Upper lobe of left lung (tissue), 4 donors: Measurements from ENCODE around the gene ANO1.

ENCODE experiments used
- EP300 ChIP-seq, 4 donors: sonication (generic); formaldehyde crosslinking; IDR thresholded peaks; one replicate each; pipeline ENCODE4 v1.5.1; 2017; ENCODE audit warnings: antibody characterized with exemption in 4 of 4, control low read depth in 2 of 4
- POLR2AphosphoS5 ChIP-seq, 2 donors: sonication (generic); formaldehyde crosslinking; IDR thresholded peaks; one replicate each; pipeline ENCODE4 v1.5.1; 2017; ENCODE audit warnings: antibody characterized with exemption in 2 of 2
- TF ChIP-seq, protein P1 (sequence below), 6 experiments: fragments of 450-650 bp in 4 of 6; fragments of 200-600 bp in 2 of 6; sonication (generic) in 2 of 6; IDR thresholded peaks; one replicate each; pipeline ENCODE4 v1.5.1; 2016 to 2019; ENCODE audit warnings: antibody characterized with exemption in 6 of 6

- TF ChIP-seq EP300 (IDR thresholded peaks at IDR 0.05) (no peak), POLR2AphosphoS5 (IDR thresholded peaks at IDR 0.05) (no peak)
- TF ChIP-seq, protein P1, sequence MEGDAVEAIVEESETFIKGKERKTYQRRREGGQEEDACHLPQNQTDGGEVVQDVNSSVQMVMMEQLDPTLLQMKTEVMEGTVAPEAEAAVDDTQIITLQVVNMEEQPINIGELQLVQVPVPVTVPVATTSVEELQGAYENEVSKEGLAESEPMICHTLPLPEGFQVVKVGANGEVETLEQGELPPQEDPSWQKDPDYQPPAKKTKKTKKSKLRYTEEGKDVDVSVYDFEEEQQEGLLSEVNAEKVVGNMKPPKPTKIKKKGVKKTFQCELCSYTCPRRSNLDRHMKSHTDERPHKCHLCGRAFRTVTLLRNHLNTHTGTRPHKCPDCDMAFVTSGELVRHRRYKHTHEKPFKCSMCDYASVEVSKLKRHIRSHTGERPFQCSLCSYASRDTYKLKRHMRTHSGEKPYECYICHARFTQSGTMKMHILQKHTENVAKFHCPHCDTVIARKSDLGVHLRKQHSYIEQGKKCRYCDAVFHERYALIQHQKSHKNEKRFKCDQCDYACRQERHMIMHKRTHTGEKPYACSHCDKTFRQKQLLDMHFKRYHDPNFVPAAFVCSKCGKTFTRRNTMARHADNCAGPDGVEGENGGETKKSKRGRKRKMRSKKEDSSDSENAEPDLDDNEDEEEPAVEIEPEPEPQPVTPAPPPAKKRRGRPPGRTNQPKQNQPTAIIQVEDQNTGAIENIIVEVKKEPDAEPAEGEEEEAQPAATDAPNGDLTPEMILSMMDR (IDR thresholded peaks at IDR 0.05): no peak
These were observed 127.6 kb downstream of the ANO1 start for GRCh38 chr11:70205766-70206165.
